Stimulated activated CD4-positive, alpha-beta T cell treated with anti-CD3 and anti-CD28 coated beads, TNF-alpha, amount 100 ng/mL, for 48 hours (primary cell): Measurements from ENCODE around the gene ZNF136.

Experiments used
- DNase-seq, 3 donors: peaks; one replicate each; pipeline ENCODE4 v3.0.0-alpha.2; 2020; ENCODE audit warnings: low read depth in 3 of 3

ZNF136 gene

GRCh38 chr19:12194827-12195731 lies 32.2 kb downstream of the ZNF136 start:
- peak in 2 of 3 donors; percentile 57 to 76 for DNase-seq

- DNase-seq = no peak
Observed at GRCh38 chr19:12198136-12198535, 35.2 kb downstream of the ZNF136 start.

- no peak for DNase-seq
Observed at GRCh38 chr19:12199757-12200419, 37.0 kb downstream of the ZNF136 start.

GRCh38 chr19:12202250-12202649 lies 39.4 kb downstream of the ZNF136 start:
- peak in 1 of 3 donors; percentile 24 for DNase-seq

GRCh38 chr19:12205296-12205695 lies 42.4 kb downstream of the ZNF136 start:
- no peak for DNase-seq

GRCh38 chr19:12208221-12208620 lies 45.3 kb downstream of the ZNF136 start:
- no peak for DNase-seq

- no peak for DNase-seq
Observed at GRCh38 chr19:12217332-12217731, 54.4 kb downstream of the ZNF136 start.

- DNase-seq = no peak
Observed at GRCh38 chr19:12222980-12223630, 60.2 kb downstream of the ZNF136 start.

GRCh38 chr19:12224676-12225075 lies 61.8 kb downstream of the ZNF136 start:
- no peak for DNase-seq

- DNase-seq = no peak
Observed at GRCh38 chr19:12229990-12230389, 67.1 kb downstream of the ZNF136 start.

- no peak for DNase-seq
Observed at GRCh38 chr19:12230751-12231733, 68.1 kb downstream of the ZNF136 start.

- DNase-seq = no peak
Observed at GRCh38 chr19:12232961-12233360, 70.1 kb downstream of the ZNF136 start.

GRCh38 chr19:12237143-12237839 lies 74.4 kb downstream of the ZNF136 start:
- no peak for DNase-seq
